ENCODE results near the gene LINGO1.

DNA sequence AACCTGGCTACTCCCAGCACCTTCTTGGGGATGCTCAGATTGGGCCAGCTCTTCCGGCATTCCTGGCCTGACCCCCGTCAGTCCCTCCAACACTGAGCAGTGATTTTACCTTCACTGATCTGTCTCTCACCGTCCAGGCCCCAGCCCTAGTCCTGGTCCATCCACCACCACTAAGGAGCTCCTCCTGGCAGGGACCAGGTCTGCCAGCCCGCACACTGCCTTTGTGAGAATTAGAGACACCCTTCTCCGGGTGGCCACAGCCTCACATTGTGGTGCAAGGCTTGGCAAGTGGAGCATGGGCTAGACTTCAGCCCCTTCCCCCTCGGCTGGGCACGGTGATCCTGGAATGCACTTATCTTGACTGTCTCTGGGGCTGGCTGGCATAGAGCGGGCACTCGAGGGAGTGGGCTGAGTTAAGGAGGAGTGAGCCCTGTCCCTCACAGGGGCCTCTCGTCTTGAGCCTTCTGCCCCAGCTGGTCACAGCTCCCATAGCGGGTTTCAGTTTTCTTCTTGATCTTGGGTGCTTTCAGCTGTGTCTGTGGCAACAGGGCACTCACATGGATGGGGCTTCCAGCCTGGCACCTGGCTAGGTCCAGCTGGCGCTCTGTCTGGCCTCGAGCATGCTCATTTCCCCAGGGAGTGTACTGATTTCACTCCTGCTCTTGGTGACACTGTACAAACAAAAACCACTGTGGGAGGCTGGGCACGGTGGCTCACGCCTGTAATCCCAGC is 53.9 kb downstream of the LINGO1 start:
- TF ChIP-seq, protein P1, sequence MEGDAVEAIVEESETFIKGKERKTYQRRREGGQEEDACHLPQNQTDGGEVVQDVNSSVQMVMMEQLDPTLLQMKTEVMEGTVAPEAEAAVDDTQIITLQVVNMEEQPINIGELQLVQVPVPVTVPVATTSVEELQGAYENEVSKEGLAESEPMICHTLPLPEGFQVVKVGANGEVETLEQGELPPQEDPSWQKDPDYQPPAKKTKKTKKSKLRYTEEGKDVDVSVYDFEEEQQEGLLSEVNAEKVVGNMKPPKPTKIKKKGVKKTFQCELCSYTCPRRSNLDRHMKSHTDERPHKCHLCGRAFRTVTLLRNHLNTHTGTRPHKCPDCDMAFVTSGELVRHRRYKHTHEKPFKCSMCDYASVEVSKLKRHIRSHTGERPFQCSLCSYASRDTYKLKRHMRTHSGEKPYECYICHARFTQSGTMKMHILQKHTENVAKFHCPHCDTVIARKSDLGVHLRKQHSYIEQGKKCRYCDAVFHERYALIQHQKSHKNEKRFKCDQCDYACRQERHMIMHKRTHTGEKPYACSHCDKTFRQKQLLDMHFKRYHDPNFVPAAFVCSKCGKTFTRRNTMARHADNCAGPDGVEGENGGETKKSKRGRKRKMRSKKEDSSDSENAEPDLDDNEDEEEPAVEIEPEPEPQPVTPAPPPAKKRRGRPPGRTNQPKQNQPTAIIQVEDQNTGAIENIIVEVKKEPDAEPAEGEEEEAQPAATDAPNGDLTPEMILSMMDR (IDR thresholded peaks at IDR 0.05), result no peak
- TF ChIP-seq POLR2AphosphoS5 (IDR thresholded peaks at IDR 0.05) (no peak), POLR2A (IDR thresholded peaks at IDR 0.05) (no peak)
